Karpas-422 (cell line): Measurements from ENCODE around the gene OTOGL. TPM values are rescaled to one million over a fixed set of nuclear protein-coding genes. Genes with fewer than 3 reads are reported as not detected.
"Not testable (repeated sequence)": the region's sequence is repeated elsewhere in the genome, so short reads cannot be mapped to it uniquely, and the experiment has no call there.

Experiments
- DNase-seq: peaks from one replicate; pipeline ENCODE4 v3.0.0-alpha.2; 2015
- H2AFZ ChIP-seq: fragments of 200-600 bp; sonication (generic); 2 replicates; pipeline ENCODE4 v1.6.1; 2014; ENCODE audit warnings: antibody characterized with exemption, low read length, mixed read lengths
- H3K27ac ChIP-seq: fragments of 200-600 bp; sonication (generic); 2 replicates; pipeline ENCODE4 v1.5.1; 2014; ENCODE audit warnings: mild to moderate bottlenecking, low read length, moderate library complexity
- H3K27me3 ChIP-seq: fragments of 200-600 bp; sonication (generic); 2 replicates; pipeline ENCODE4 v1.6.1; 2014; ENCODE audit warnings: low read length, mixed read lengths
- H3K36me3 ChIP-seq: fragments of 200-600 bp; sonication (generic); 2 replicates; pipeline ENCODE4 v1.6.1; 2014; ENCODE audit warnings: low read length, mixed read lengths; ENCODE audit not compliant: insufficient read depth
- H3K4me1 ChIP-seq: fragments of 200-600 bp; sonication (generic); 2 replicates; pipeline ENCODE4 v1.6.1; 2014; ENCODE audit warnings: mild to moderate bottlenecking, low read length, mixed read lengths
- H3K4me2 ChIP-seq: fragments of 200-600 bp; sonication (generic); 2 replicates; pipeline ENCODE4 v1.6.1; 2014; ENCODE audit warnings: low read length, low read depth, mild to moderate bottlenecking; ENCODE audit not compliant: poor library complexity, severe bottlenecking
- H3K4me3 ChIP-seq: fragments of 200-600 bp; sonication (generic); 2 replicates; pipeline ENCODE4 v1.5.1; 2014; ENCODE audit warnings: mild to moderate bottlenecking, antibody characterized with exemption, low read length, mixed read lengths
- H3K79me2 ChIP-seq: fragments of 200-600 bp; sonication (generic); 2 replicates; pipeline ENCODE4 v1.6.1; 2014; ENCODE audit warnings: mild to moderate bottlenecking, low read length, mixed read lengths
- H3K9ac ChIP-seq: fragments of 200-600 bp; sonication (generic); 2 replicates; pipeline ENCODE4 v1.6.0; 2014; ENCODE audit warnings: low read length
- H3K9me2 ChIP-seq: fragments of 200-600 bp; sonication (generic), shearing (Covaris generic); replicated peaks from 2 replicates; pipeline ENCODE4 v1.6.0; 2014; ENCODE audit warnings: mild to moderate bottlenecking, low read length, moderate library complexity; ENCODE audit not compliant: insufficient read depth
- H3K9me3 ChIP-seq: fragments of 300-700, 200-600 bp; sonication (generic); 2 replicates; pipeline ENCODE4 v1.6.1; 2014; ENCODE audit warnings: low read length, mixed read lengths
- H4K20me1 ChIP-seq: fragments of 200-600 bp; sonication (generic); 2 replicates; pipeline ENCODE4 v1.6.1; 2014; ENCODE audit warnings: mild to moderate bottlenecking, antibody characterized with exemption, low read length, low read depth; ENCODE audit not compliant: insufficient read depth
- total RNA-seq: library from RNA; depleted of rRNA; stranded (reverse); fragments of >200 nt; shearing (Covaris generic); gene quantifications from 2 replicates; pipeline ENCODE4 v1.2.3, GENCODE V29; 2014; ENCODE audit warnings: low replicate concordance

Gene OTOGL
- total RNA-seq, 1 experiment from 2014 or later, result not detected

DNA sequence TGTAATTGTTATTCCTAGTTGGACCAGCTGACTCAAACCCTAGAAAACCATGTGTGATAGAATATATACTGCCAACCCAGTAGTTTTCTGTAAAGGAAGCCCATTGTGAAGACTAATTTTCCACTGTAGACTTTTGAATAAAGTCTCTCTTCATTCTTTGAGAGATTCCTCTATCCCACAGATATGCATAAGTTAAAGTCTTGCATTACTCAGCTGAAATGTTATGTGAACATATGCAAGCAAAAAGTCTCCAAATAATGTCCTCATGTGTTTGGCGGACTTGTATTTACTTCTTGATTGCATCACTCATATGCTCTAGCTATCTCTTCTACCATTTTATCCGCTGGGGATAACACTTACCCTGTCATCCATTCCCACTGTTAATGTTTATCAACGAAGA lies 35.1 kb upstream of the OTOGL start:
- no peaks in the 10 kb centered on the region for H4K20me1 ChIP-seq
- H3K4me1 ChIP-seq, result no peaks in the 10 kb centered on the region
- no peak overlapping the region for H3K9ac ChIP-seq
- no peaks in the 10 kb centered on the region for H3K9me3 ChIP-seq
- no peaks in the 10 kb centered on the region for H3K79me2 ChIP-seq
- H3K4me2 ChIP-seq, result no peak overlapping the region
- no peak overlapping the region for H3K4me3 ChIP-seq
- H3K36me3 ChIP-seq, result no peaks in the 10 kb centered on the region
- H3K27me3 ChIP-seq, result no peaks in the 10 kb centered on the region
- DNase-seq, result no peak
- no peak overlapping the region for H3K27ac ChIP-seq
- no peaks in the 10 kb centered on the region for H3K9me2 ChIP-seq
- no peak overlapping the region for H2AFZ ChIP-seq

GRCh38 chr12:80064951-80065350 lies 34.4 kb upstream of the OTOGL start:
- no peaks in the 10 kb centered on the region for H3K79me2 ChIP-seq
- H4K20me1 ChIP-seq, result no peaks in the 10 kb centered on the region
- no peak for DNase-seq
- no peak overlapping the region for H3K4me3 ChIP-seq
- H3K27me3 ChIP-seq, result no peaks in the 10 kb centered on the region
- H2AFZ ChIP-seq, result no peak overlapping the region
- H3K4me1 ChIP-seq, result no peaks in the 10 kb centered on the region
- no peaks in the 10 kb centered on the region for H3K9me2 ChIP-seq
- H3K9me3 ChIP-seq, result no peaks in the 10 kb centered on the region
- H3K9ac ChIP-seq, result no peak overlapping the region
- H3K27ac ChIP-seq, result no peak overlapping the region
- H3K4me2 ChIP-seq, result no peak overlapping the region
- H3K36me3 ChIP-seq, result no peaks in the 10 kb centered on the region

DNA sequence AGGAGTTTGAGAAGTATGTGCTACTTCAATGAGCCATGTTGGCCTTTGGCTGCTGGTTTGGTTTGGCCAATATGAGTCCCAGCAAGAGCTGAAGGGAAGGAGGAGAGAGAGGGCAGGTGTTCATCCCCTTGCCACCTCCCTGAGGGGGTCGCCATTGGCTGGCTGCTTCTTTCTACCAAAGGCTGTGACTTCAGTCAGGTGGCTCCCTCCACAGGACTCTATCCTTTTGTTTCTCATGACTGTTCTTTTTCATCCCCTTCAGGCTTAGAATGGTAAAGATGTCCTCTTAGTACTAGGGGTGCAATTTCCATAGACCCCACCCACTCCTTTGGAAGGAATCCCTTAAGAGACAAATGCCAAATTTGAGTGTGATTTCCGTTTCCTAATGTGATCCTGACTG lies 31.2 kb upstream of the OTOGL start:
- no peak for DNase-seq
- Histone ChIP-seq H3K4me1 (no peaks in the 10 kb centered on the region), H3K4me2 (no peak overlapping the region), H3K9ac (no peak overlapping the region), H3K9me2 (no peaks in the 10 kb centered on the region), H3K27me3 (no peaks in the 10 kb centered on the region), H3K79me2 (no peaks in the 10 kb centered on the region), H3K36me3 (no peaks in the 10 kb centered on the region), H2AFZ (no peak overlapping the region), H3K9me3 (no peaks in the 10 kb centered on the region), H4K20me1 (no peaks in the 10 kb centered on the region), H3K27ac (no peak overlapping the region), H3K4me3 (no peak overlapping the region)

- H3K9ac ChIP-seq, H3K27ac ChIP-seq: not testable (repeated sequence)
These were observed 15.3 kb upstream of the OTOGL start for GRCh38 chr12:80083892-80084614.

GRCh38 chr12:80086025-80086424 lies 13.3 kb upstream of the OTOGL start:
- Histone ChIP-seq H3K4me3 (no peak overlapping the region), H3K4me2 (no peak overlapping the region), H3K9ac (no peak overlapping the region), H3K27me3 (no peaks in the 10 kb centered on the region), H4K20me1 (no peaks in the 10 kb centered on the region), H3K27ac (no peak overlapping the region), H2AFZ (no peak overlapping the region), H3K4me1 (no peaks in the 10 kb centered on the region), H3K9me3 (no peaks in the 10 kb centered on the region), H3K79me2 (no peaks in the 10 kb centered on the region), H3K9me2 (no peaks in the 10 kb centered on the region), H3K36me3 (no peaks in the 10 kb centered on the region)
- no peak for DNase-seq

More at GRCh38 chr12:80083892-80084614, 15.3 kb upstream of the OTOGL start:
- H3K27me3 ChIP-seq, H3K9me3 ChIP-seq, H3K4me1 ChIP-seq, H4K20me1 ChIP-seq, DNase-seq, H3K79me2 ChIP-seq, H3K36me3 ChIP-seq, H3K4me3 ChIP-seq, H3K9me2 ChIP-seq, H3K4me2 ChIP-seq, H2AFZ ChIP-seq: not testable (repeated sequence)

- Histone ChIP-seq H3K4me1 (no peaks in the 10 kb centered on the region), H3K9ac (no peak overlapping the region), H3K79me2 (no peaks in the 10 kb centered on the region), H3K4me2 (no peak overlapping the region), H3K9me3 (no peaks in the 10 kb centered on the region), H3K9me2 (no peaks in the 10 kb centered on the region), H3K27me3 (no peaks in the 10 kb centered on the region), H2AFZ (no peak overlapping the region), H3K4me3 (no peak overlapping the region), H3K36me3 (no peaks in the 10 kb centered on the region), H3K27ac (no peak overlapping the region), H4K20me1 (no peaks in the 10 kb centered on the region)
- no peak for DNase-seq
These were observed 11.7 kb upstream of the OTOGL start for GRCh38 chr12:80087486-80088213.

GRCh38 chr12:80100591-80100990 lies 1.3 kb downstream of the OTOGL start:
- H3K36me3 ChIP-seq, result no peaks in the 10 kb centered on the region
- H3K27ac ChIP-seq, result no peak overlapping the region
- no peaks in the 10 kb centered on the region for H3K79me2 ChIP-seq
- H2AFZ ChIP-seq, result no peak overlapping the region
- no peaks in the 10 kb centered on the region for H4K20me1 ChIP-seq
- no peaks in the 10 kb centered on the region for H3K27me3 ChIP-seq
- no peak overlapping the region for H3K4me2 ChIP-seq
- no peaks in the 10 kb centered on the region for H3K9me3 ChIP-seq
- no peaks in the 10 kb centered on the region for H3K9me2 ChIP-seq
- no peaks in the 10 kb centered on the region for H3K4me1 ChIP-seq
- DNase-seq, result no peak
- H3K9ac ChIP-seq, result no peak overlapping the region
- no peak overlapping the region for H3K4me3 ChIP-seq

- Histone ChIP-seq H3K4me3 (no peak overlapping the region), H3K4me2 (no peak overlapping the region), H3K79me2 (no peaks in the 10 kb centered on the region), H3K27me3 (no peaks in the 10 kb centered on the region), H2AFZ (no peak overlapping the region), H4K20me1 (no peaks in the 10 kb centered on the region), H3K9me2 (no peaks in the 10 kb centered on the region), H3K27ac (no peak overlapping the region), H3K4me1 (no peaks in the 10 kb centered on the region), H3K9ac (no peak overlapping the region), H3K36me3 (no peaks in the 10 kb centered on the region), H3K9me3 (no peaks in the 10 kb centered on the region)
- no peak for DNase-seq
These were observed 1.8 kb downstream of the OTOGL start for GRCh38 chr12:80101126-80101525.
